Measurements from ENCODE around the gene OAS1. TPM values are rescaled to one million over a fixed set of nuclear protein-coding genes. Genes with fewer than 3 reads are reported as not detected.
"Not testable (repeated sequence)": the region's sequence is repeated elsewhere in the genome, so short reads cannot be mapped to it uniquely, and the experiment has no call there.

OAS1 gene
- total RNA-seq, 4 donors from 2014 or later, result 33.9 to 73.1 (median 63.5) TPM

GRCh38 chr12:112909693-112910092 is 2.9 kb downstream of the OAS1 start:
- peak overlapping the region in 1 of 4 donors; percentile 82 for H3K27ac ChIP-seq
- H3K36me3 ChIP-seq, result peaks cover 0 to 18% (median 0%) of the 10 kb centered on the region in 3 donors
- H3K27me3 ChIP-seq, result no peaks in the 10 kb centered on the region
- TF ChIP-seq POLR2A (IDR thresholded peaks at IDR 0.05) (no peak), CTCF (IDR thresholded peaks at IDR 0.05) (no peak)
- no peaks in the 10 kb centered on the region for H3K9me3 ChIP-seq
- peaks cover 0 to 44% (median 5%) of the 10 kb centered on the region in 4 donors for H3K4me1 ChIP-seq
- H3K4me3 ChIP-seq, result no peak overlapping the region
- DNase-seq, result no peak

- Histone ChIP-seq H3K27me3 (no peaks in the 10 kb centered on the region), H3K4me1 (peaks cover 0 to 18% (median 3%) of the 10 kb centered on the region in 4 donors), H3K27ac (no peak overlapping the region), H3K9me3 (no peaks in the 10 kb centered on the region), H3K4me3 (no peak overlapping the region), H3K36me3 (peaks cover 0 to 35% (median 0%) of the 10 kb centered on the region in 3 donors)
- no peak for TF ChIP-seq POLR2A (IDR thresholded peaks at IDR 0.05)
- no peak for TF ChIP-seq CTCF (IDR thresholded peaks at IDR 0.05)
- DNase-seq, result no peak
These were observed 6.4 kb downstream of the OAS1 start for GRCh38 chr12:112913038-112913688.

GRCh38 chr12:112913888-112914287 is 7.1 kb downstream of the OAS1 start:
- not testable (repeated sequence) for H3K27ac ChIP-seq, H3K4me3 ChIP-seq, H3K9me3 ChIP-seq, H3K27me3 ChIP-seq, DNase-seq
- Histone ChIP-seq H3K4me1 (peaks cover 0 to 11% (median 0%) of the 10 kb centered on the region in 4 donors), H3K36me3 (peaks cover 0 to 42% (median 0%) of the 10 kb centered on the region in 3 donors)

GRCh38 chr12:112916270-112916669 is 9.5 kb downstream of the OAS1 start:
- H3K4me1 ChIP-seq, result no peaks in the 10 kb centered on the region
- H3K27ac ChIP-seq, result peak overlapping the region in 1 of 4 donors; percentile 45
- no peak overlapping the region for H3K4me3 ChIP-seq
- H3K9me3 ChIP-seq, result no peaks in the 10 kb centered on the region
- H3K27me3 ChIP-seq, result no peaks in the 10 kb centered on the region
- DNase-seq, result peak in 1 of 3 donors; percentile 56
- H3K36me3 ChIP-seq, result peaks cover 0 to 56% (median 0%) of the 10 kb centered on the region in 3 donors
- TF ChIP-seq POLR2A (IDR thresholded peaks at IDR 0.05), result no peak

- Histone ChIP-seq H3K4me3 (no peak overlapping the region), H3K9me3 (no peaks in the 10 kb centered on the region), H3K36me3 (peaks cover 0 to 47% (median 0%) of the 10 kb centered on the region in 3 donors), H3K27me3 (no peaks in the 10 kb centered on the region), H3K27ac (no peak overlapping the region), H3K4me1 (no peaks in the 10 kb centered on the region)
- no peak for DNase-seq
- no peak for TF ChIP-seq POLR2A (IDR thresholded peaks at IDR 0.05)
- TF ChIP-seq CTCF (IDR thresholded peaks at IDR 0.05), result no peak
These were observed 12.4 kb downstream of the OAS1 start for GRCh38 chr12:112919121-112919520.

GRCh38 chr12:112924986-112925385 is 18.2 kb downstream of the OAS1 start:
- Histone ChIP-seq H3K27me3 (no peaks in the 10 kb centered on the region), H3K9me3 (no peaks in the 10 kb centered on the region), H3K4me1 (peaks cover 0 to 7% (median 2%) of the 10 kb centered on the region in 4 donors), H3K4me3 (no peak overlapping the region), H3K27ac (peak overlapping the region; percentile 7 to 68 (median 48)), H3K36me3 (peaks cover 0 to 12% (median 0%) of the 10 kb centered on the region in 3 donors)
- no peak for DNase-seq
- no peak for TF ChIP-seq POLR2A (IDR thresholded peaks at IDR 0.05)
- no peak for TF ChIP-seq CTCF (IDR thresholded peaks at IDR 0.05)

- H3K27ac ChIP-seq, result peak overlapping the region in 2 of 4 donors; percentile 23 to 53
- H3K4me3 ChIP-seq, H3K27me3 ChIP-seq, H3K36me3 ChIP-seq, H3K9me3 ChIP-seq, H3K4me1 ChIP-seq: not testable (repeated sequence)
- DNase-seq, result peak in 2 of 3 donors; percentile 55 to 56
These were observed 19.8 kb downstream of the OAS1 start for GRCh38 chr12:112926416-112927033.
